ENCODE data around the gene TNFAIP8.

Gene TNFAIP8

GRCh38 chr5:119329666-119330065 lies 26.2 kb upstream of the TNFAIP8 start:
- no peak for DNase-seq

DNA sequence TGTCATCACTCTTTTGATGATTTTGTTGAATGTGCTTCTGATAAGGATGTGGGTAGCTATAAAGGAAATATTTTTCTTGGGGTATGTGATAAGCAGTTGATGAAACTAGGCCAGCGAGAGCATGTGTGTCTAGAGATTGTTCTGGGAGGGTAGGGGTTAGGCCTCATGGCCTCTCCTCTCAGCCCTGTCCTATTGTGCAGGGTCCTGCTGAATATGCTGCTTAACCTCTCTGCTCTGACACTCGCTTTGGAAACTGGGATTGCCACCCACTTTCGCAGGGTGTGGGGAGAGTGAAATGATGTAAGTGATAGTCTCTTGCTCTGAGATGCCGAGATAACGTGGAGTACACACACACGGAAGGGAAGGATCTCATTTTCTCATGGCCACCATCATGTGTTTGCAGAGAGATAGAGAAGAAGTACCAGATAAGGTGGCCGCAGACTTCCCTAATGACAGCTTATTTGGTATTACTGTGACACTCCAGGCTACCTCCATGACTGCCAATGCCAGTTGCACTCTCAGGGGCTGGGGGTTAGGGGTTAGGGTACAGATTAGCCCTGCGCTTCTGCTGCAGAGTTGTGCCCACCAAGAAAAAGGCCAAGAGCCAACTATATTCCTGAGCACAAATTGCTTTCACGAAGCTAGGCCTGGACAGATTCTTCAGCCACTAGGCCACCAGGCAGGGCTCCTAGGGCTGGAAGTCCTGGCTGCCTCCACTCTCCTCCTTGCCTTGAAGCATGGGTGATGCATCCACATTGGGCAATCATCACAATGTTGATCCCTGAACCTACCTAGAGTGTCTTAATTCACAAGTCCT lies 25.2 kb upstream of the TNFAIP8 start:
- peak in 4 of 5 experiments; percentile 40 to 93 (median 68) for DNase-seq

DNA sequence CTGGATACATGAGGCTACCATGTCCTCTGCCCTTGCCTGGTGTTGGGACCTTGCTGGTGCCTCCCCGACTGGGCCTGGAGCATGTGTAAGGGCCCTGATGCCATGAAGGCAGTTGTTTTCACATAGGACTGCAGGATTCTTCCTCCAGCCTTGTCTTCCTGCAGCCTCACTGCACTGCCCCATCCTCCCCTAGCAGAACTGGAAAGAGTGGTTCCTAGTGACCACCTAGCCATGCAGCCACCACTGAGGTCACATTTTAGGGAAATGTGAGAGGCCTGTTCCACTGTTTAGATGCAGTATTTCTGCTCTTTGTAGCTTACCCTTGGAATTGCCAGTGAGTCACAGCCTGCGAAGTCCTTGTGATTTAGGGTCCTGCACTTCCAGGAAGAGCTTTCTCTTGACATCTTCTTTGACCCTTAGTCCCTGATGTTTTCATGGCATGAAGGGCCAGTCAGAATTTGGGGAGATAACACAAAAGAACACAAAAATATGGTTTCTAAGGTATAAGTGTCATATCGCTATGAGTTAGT lies 24.2 kb upstream of the TNFAIP8 start:
- no peak for DNase-seq

DNA sequence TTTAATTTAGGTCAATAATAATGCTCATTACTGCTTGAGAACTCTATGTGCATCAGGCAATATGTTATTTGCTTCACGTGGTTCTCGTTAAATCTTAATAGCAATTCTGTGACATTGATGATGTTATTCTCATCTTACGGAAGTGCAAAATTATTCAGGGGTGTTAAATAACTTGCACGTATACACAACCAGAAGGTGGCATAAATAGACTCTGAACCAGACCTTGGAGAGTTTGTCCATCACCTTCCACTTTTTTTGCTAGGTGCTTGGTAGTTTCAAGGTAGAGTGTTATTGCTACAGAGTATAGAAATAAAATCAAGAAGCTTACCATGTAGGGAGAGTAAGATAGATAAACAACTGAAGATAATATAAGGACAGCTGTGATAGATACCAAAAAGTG lies 23.6 kb upstream of the TNFAIP8 start:
- no peak for DNase-seq

GRCh38 chr5:119332978-119333401 lies 22.8 kb upstream of the TNFAIP8 start:
- DNase-seq: no peak

- peak in 1 of 5 experiments; percentile 80 for DNase-seq
Observed at GRCh38 chr5:119333421-119333851, 22.4 kb upstream of the TNFAIP8 start.

DNA sequence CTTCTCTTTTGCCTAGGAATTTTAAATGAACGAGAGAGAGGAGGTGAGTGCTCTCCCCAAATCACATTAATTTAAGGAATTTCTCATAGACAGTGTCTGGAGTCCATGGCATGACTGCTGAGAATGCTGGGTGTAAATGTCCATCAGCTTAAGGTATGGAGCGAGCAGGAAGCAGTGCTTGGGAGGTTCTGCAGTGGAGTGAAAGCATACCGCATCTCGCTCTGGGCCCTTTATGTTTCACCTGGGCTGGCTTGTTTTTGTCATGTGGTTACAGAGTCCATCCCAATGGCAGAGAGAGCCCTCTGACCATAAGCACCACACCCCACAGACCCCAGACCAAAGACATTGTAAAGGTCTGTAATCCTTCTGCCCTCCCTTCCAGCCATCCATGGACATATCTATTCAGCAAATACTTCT lies 20.6 kb upstream of the TNFAIP8 start:
- no peak for DNase-seq

DNA sequence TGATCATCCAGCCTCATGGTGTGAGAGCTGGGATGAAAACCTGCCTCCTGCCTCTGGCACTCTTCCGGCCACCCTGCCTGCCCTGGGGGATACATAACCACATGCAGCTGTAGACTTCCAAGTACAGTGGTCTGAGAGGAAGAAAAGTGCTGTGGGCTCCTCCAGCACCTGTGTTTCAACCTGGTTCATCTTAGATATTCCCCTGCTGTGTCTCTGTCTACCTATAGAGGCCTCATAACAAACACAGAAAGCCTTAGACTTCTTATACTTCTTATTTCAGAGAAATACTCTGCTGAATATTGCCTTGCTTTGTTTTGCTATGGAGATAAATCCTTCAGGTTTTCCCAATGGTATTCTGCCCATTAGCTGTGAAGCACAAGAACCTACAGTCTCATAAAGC lies 19.6 kb upstream of the TNFAIP8 start:
- no peak for DNase-seq

DNA sequence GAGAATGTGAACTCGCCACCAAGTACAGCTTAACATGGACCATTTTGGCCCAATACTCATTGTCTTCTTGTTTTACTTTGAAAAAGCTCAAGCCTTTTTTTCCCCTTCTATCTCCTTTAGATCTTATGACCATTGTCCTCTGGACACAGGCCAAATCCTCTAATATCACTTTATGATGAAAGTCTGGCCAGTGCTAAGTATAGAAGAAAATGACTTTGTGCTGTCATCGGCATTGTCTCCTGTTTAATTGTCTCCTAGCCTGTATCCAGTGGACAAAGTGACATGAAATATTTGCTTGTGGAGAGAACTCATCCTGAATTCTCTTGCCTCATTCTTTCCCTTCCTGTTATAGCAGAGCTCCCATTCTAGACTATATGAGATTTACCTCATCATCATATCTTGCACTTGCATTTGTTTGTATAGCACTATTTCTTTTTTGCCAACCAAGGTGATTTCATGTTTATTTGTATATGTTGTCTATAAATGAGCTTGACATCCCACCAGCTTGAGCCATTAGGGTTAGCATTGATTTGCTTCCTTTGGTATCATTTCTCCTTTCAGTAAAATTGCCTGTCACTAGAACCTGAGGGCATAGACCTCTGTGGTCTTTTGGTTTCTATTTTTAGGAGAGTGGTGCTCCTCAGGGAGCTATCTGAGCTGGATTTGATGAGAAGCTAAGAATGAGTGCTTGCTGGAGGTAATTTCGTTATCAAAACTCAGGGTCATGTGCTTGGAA lies 18.8 kb upstream of the TNFAIP8 start:
- no peak for DNase-seq

DNA sequence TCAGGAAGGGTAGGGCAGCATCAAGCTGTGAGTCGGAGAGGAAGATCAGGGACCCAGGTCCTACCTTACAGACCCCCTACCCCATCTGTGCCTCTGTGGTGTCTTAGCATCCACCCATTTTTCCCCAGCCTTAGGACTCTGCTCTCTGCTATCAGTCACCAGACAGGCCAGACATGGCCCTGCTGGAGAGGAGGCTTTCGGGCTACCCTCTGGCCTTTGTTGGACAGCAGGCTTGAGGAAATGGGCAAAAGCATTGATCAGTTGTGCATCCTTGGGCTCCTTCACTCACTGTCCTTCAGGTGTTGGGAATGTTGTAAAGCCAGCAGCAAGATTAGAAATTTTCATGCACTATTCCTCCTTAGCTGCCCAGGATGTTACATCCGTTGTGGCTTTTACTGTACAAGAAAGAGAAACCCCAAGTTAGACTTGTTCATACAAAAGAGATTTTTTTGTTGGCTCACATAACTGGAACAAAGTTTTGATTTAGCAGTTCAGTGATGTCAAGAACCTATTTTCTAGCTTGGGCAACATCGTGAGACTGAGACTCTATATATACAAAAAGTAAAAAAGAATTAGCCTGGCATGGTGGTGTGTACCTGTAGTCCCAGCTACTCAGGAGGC lies 17.4 kb upstream of the TNFAIP8 start:
- DNase-seq: peak in 1 of 5 experiments; percentile 52

GRCh38 chr5:119339344-119339743 lies 16.5 kb upstream of the TNFAIP8 start:
- peak in 1 of 5 experiments; percentile 74 for DNase-seq

DNA sequence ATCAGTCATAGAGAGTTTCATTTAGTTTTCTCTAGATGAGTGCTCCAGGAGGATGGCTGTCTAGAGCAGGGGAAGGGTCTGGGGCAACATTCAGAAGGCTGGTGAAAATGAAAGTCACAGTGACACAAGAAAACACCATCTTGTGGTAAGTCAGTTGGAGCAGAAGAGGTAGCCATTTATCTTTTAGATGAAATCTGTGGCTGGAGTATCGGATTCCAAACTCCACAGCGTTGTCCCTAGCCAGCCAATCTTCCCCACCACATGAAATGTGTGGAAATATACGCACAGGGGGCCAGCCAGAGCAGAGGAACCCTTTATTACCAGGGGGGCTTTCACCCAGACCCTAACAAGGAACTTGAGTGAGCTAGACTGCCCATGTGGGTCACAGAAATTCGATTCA lies 15.9 kb upstream of the TNFAIP8 start:
- DNase-seq: peak in 1 of 5 experiments; percentile 83

DNA sequence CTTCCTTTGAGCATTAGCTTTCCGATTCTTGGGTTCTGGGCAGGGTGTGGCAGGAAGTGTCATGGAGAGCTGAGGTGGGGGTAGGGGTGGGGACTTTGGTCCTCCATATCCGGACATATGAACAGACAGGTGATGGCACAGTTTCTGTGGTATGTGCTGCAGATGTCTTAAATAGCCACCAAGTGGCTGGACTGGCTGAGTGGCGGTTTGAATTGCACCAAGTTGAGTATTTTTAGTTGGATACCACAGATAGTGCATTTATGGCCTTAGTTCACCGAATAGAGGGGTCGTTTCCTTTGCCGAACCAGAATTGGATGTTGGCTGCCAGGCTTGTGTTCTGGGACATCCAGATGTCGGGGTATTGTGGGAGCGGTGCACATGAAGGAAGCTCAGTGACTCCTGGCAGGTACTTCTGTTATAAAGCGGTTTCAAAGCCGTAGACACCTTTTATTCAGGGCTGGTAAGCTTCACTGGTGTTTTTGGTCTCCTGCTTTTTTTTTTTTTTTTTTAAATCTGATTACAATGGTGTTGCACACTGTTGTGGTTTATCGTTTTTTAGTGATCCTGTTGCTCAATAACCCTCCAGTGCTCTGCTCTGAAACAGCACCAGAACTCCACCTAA lies 15.1 kb upstream of the TNFAIP8 start:
- DNase-seq: peak in 3 of 5 experiments; percentile 46 to 90 (median 75)

- DNase-seq: peak in 1 of 5 experiments; percentile 64
Observed at GRCh38 chr5:119341452-119342349, 14.1 kb upstream of the TNFAIP8 start.

DNA sequence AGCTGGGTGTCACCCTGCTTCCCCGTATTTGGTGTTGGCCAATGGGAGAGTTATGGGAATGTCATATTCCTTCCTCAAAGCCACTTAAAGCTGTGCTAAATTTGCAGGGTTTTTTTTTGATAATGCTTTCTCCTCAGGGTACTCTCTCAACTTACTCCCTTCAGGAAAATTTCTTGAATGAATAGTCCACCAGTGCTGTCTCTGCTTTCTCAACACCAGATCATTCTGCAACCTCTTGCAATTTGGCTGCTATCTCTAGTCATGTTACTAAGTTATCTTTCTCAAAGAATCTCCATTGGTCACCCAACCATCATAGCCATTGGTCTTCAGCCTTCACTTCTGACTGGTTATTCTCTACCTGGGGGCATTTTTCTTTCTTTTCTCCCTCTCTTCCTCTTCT lies 13.4 kb upstream of the TNFAIP8 start:
- no peak for DNase-seq

DNA sequence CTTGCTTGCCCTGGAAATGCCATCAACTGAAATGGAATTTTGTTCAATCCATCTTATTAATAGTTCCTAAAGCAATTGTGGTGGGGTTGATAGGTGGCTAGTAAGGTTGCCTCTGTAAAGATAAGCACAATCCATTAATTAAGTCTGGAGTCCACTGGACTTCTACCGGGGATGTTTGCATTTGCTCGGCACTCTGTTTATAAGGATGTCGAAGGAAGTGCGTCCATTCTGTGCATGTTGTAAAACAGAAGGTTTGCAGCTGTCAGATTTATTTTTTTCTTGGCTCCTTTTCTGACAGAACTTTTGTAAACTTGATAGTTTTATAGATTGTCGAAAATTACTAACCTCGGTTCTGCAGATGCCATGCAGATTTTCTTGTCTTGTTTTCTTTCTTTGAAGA lies 12.8 kb upstream of the TNFAIP8 start:
- no peak for DNase-seq

DNA sequence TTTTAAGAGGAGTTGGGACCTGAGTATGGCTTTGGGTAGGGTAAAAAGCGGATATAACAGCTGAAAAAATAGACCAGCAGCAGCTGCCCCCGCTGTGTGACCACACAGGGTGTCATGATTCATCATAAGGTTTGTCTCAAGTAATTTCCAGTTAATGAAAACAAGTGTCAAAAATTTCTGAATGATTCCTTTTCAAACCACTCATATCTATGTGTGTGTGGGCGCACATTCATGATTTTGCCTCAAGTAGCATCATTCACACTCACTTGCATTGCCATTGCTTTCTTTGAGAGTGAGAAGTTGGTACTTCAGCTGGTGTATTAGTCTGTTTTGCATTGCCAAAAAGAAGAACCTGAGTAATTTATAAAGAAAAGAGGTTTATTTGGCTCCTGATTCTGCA lies 12.1 kb upstream of the TNFAIP8 start:
- peak in 2 of 5 experiments; percentile 52 to 80 for DNase-seq

DNA sequence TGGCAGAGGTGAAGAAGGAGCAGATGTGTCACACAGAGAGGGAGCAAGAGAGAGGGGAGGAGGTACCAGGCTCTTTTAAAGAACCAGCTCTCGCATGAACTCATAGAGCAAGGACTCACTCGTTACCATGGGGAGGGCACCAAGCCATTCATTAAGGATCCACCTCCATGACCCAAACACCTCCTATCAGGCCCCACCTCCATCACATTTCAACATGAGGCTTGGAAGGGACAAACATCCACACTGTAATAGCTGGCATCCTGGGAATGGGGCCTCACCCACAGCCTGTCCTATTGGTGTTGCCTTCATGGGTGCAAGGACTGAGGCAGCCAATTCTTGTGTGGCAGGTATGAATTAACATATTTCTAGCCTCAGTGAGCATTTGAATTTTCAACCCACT lies 11.6 kb upstream of the TNFAIP8 start:
- DNase-seq: no peak

GRCh38 chr5:119345861-119346260 lies 10.0 kb upstream of the TNFAIP8 start:
- DNase-seq: no peak

DNA sequence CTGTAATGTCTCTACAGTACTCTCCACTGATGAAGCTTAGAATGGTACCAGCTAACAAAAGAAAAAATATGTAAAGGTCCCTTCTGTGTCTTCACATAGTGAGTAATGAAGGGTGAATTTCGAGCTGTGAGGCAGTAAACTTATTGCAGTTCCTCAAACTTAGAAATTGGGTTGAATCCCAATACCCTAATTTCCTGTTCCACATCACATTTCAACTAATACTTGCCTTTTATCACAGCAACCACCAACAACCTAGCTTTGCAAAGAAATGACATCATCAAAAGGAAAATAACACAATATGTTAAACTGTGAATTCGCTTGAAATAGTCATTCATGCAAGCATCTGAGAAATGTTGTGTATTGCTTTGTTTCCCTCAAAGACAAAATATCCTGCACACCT lies 9.4 kb upstream of the TNFAIP8 start:
- DNase-seq: no peak

DNA sequence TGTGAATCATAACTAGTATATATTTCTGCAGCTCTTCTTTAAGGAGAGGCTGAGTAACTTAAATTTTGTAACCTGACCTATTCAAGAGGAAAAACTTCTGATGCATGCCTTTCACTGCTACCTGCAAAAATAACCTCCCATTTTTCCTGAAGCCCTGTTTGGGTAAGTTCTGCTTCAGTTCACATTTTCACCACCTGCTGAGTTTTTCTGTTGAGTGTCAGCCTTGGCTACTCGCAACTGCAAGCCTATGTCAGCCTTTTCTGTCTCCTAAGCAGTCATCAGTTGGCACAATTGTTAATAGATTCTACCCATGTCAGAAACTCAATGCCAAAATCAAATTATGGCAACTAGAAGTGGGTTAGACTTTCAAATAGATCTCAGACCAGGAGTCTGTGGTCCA lies 8.2 kb upstream of the TNFAIP8 start:
- no peak for DNase-seq

DNA sequence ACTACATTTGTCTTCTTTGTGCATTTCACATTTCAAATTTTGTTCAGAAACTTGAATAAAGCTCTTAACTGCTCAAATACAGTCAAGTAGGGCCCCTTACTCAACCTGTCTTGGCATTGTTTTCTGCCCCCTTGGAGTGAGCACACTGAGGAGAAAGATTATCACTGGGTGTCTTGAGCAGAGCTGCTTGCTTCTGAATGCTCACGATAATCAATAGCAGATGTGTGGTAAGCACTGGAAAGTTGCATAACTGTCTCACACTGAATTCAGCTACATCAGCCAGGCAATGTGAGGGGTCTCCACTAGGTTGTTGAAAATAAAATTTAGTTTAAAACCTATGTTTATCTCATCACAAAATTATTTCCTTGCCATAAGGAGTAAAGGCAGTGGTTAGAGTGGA lies 7.8 kb upstream of the TNFAIP8 start:
- no peak for DNase-seq

All from T-helper 2 cell (primary cell).